Right lung (tissue), 10 donors: ENCODE data around the gene C4orf50. TPM values are rescaled to one million over a fixed set of nuclear protein-coding genes. Genes with fewer than 3 reads are reported as not detected.

ENCODE experiments used
- DNase-seq, 2 donors: peaks; one replicate each; pipeline ENCODE4 v3.0.0-alpha.2; 2013
- long read RNA-seq, 8 donors: transcript quantifications; one replicate each; lab custom pipeline, GENCODE V29; 2026
- polyA plus RNA-seq, 5 donors: library from polyadenylated mRNA; unstranded; fragments of 120-200 nt; gene quantifications; one replicate each; pipeline versions ENCODE4 v1.2.1 to v1.2.3, GENCODE V29; 2013; ENCODE audit warnings: inconsistent platforms in 1 of 5, low replicate concordance in 1 of 5; ENCODE audit not compliant: insufficient read length in 5 of 5, insufficient read depth in 1 of 5

C4orf50 gene
- polyA plus RNA-seq = under 1 TPM in 4 of 5 donors, not detected in 1; 0.01 to 0.03 (median 0.01) TPM
- long read RNA-seq, donor 1 = 0 reads
- long read RNA-seq, donor 2 = 0 reads
- long read RNA-seq, donor 3 = 0 reads
- long read RNA-seq, donor 4 = 0 reads
- long read RNA-seq, donor 5 = 0 reads
- long read RNA-seq, donor 6 = 0 reads
- long read RNA-seq, donor 7 = 0 reads
- long read RNA-seq, donor 8 = 0 reads

- DNase-seq = no peak
These were observed at the start of gene C4orf50 for GRCh38 chr4:6018331-6018730. Gene C4orf50 (minus strand): TSS chr4:6018431.

- no peak for DNase-seq
These were observed 47.8 kb upstream of the C4orf50 start for GRCh38 chr4:6065934-6066590.

- DNase-seq = no peak
These were observed 46.9 kb upstream of the C4orf50 start for GRCh38 chr4:6065166-6065565.

GRCh38 chr4:6064383-6064782, 46.2 kb upstream of the C4orf50 start:
- DNase-seq = no peak

- DNase-seq = no peak
These were observed 45.5 kb upstream of the C4orf50 start for GRCh38 chr4:6063684-6064083.

GRCh38 chr4:6062133-6062532, 43.9 kb upstream of the C4orf50 start:
- no peak for DNase-seq

- DNase-seq = no peak
These were observed 41.2 kb upstream of the C4orf50 start for GRCh38 chr4:6059375-6059805.

- DNase-seq = no peak
These were observed 40.5 kb upstream of the C4orf50 start for GRCh38 chr4:6058531-6059374.

- DNase-seq = no peak
These were observed 38.9 kb upstream of the C4orf50 start for GRCh38 chr4:6056976-6057766.

- no peak for DNase-seq
These were observed 37.2 kb upstream of the C4orf50 start for GRCh38 chr4:6055436-6055835.

- DNase-seq = no peak
These were observed 36.8 kb upstream of the C4orf50 start for GRCh38 chr4:6055030-6055429.

- no peak for DNase-seq
These were observed 36.1 kb upstream of the C4orf50 start for GRCh38 chr4:6054162-6054922.

- DNase-seq = no peak
These were observed 34.4 kb upstream of the C4orf50 start for GRCh38 chr4:6052679-6053078.

GRCh38 chr4:6050551-6050950, 32.3 kb upstream of the C4orf50 start:
- no peak for DNase-seq

GRCh38 chr4:6049985-6050384, 31.8 kb upstream of the C4orf50 start:
- no peak for DNase-seq

GRCh38 chr4:6049278-6049677, 31.0 kb upstream of the C4orf50 start:
- DNase-seq = no peak

GRCh38 chr4:6048537-6048936, 30.3 kb upstream of the C4orf50 start:
- no peak for DNase-seq

GRCh38 chr4:6047130-6047673, 29.0 kb upstream of the C4orf50 start:
- no peak for DNase-seq

- DNase-seq = no peak
These were observed 28.4 kb upstream of the C4orf50 start for GRCh38 chr4:6046526-6047129.

GRCh38 chr4:6044805-6045204, 26.6 kb upstream of the C4orf50 start:
- DNase-seq = no peak
